Right atrium auricular region (tissue), 2 donors: ENCODE data around the gene MSRB3. TPM values are rescaled to one million over a fixed set of nuclear protein-coding genes. Genes with fewer than 3 reads are reported as not detected.
"Not testable (repeated sequence)": the region's sequence is repeated elsewhere in the genome, so short reads cannot be mapped to it uniquely, and the experiment has no call there.

Experiments used
- DNase-seq: peaks from one replicate; pipeline ENCODE4 v3.0.0-alpha.2; 2019; ENCODE audit warnings: low spot score
- H3K27ac ChIP-seq, 2 donors: fragments of 200-600 bp; sonication (generic); 1 replicate in 1 of 2; 2 replicates in 1 of 2; pipeline ENCODE4 v1.5.1; 2016 to 2019
- H3K27me3 ChIP-seq, 2 donors: fragments of 200-600 bp; sonication (generic); one replicate each; pipeline versions ENCODE4 v1.5.1 to v1.6.0; 2017 to 2019
- H3K36me3 ChIP-seq: fragments of 200-600 bp; sonication (generic); one replicate; pipeline ENCODE4 v1.5.1; 2016
- H3K4me1 ChIP-seq, 2 donors: fragments of 200-600 bp; sonication (generic); one replicate each; pipeline versions ENCODE4 v1.5.1 to v1.6.0; 2017 to 2019
- H3K4me3 ChIP-seq, 2 donors: fragments of 200-600 bp; sonication (generic); 1 replicate in 1 of 2; 2 replicates in 1 of 2; pipeline ENCODE4 v1.5.1; 2017 to 2019; ENCODE audit warnings: mild to moderate bottlenecking in 1 of 2, moderate library complexity in 1 of 2
- H3K9me3 ChIP-seq, 2 donors: fragments of 200-600 bp; sonication (generic); one replicate each; pipeline ENCODE4 v1.5.1; 2019
- total RNA-seq, 2 donors: library from RNA; depleted of rRNA; stranded (reverse); fragments of >200 nt; gene quantifications; one replicate each; pipeline ENCODE4 v1.1.0, GENCODE V29; 2016
- TF ChIP-seq, protein P1 (sequence below), 2 donors: fragments of 200-600 bp; sonication (generic); IDR thresholded peaks; one replicate each; pipeline ENCODE4 v1.5.1; 2019; ENCODE audit warnings: antibody characterized with exemption in 2 of 2

MSRB3 gene
- total RNA-seq, 2 donors from 2014 or later, result 98.3 to 108 TPM

DNA sequence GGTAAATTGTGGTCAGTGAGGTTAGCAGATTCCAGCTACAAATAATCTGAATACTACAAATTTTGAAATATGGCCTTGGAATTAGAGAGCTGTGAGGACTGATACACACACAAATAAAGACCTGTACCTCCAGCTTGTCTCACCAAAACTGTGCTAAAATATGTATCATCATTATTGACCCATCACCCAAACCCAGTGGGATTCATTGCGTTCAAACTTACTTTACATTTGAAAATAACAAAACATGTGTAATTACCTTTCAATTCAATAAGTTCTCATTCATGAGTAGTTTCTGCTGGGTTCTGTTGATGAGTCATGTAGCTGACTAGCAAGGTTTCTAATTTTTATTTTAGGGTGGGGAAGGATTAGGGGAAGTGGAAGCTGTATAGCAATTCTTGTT, 170.9 kb downstream of the MSRB3 start:
- TF ChIP-seq, protein P1, sequence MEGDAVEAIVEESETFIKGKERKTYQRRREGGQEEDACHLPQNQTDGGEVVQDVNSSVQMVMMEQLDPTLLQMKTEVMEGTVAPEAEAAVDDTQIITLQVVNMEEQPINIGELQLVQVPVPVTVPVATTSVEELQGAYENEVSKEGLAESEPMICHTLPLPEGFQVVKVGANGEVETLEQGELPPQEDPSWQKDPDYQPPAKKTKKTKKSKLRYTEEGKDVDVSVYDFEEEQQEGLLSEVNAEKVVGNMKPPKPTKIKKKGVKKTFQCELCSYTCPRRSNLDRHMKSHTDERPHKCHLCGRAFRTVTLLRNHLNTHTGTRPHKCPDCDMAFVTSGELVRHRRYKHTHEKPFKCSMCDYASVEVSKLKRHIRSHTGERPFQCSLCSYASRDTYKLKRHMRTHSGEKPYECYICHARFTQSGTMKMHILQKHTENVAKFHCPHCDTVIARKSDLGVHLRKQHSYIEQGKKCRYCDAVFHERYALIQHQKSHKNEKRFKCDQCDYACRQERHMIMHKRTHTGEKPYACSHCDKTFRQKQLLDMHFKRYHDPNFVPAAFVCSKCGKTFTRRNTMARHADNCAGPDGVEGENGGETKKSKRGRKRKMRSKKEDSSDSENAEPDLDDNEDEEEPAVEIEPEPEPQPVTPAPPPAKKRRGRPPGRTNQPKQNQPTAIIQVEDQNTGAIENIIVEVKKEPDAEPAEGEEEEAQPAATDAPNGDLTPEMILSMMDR (IDR thresholded peaks at IDR 0.05), result no peak
- H3K4me1 ChIP-seq, result peaks cover 0 to 18% of the 10 kb centered on the region in 2 donors
- no peak for DNase-seq
- no peak overlapping the region for H3K27ac ChIP-seq
- no peak overlapping the region for H3K4me3 ChIP-seq
- H3K36me3 ChIP-seq, result peaks cover 3% of the 10 kb centered on the region
- H3K9me3 ChIP-seq, result no peaks in the 10 kb centered on the region
- H3K27me3 ChIP-seq, result no peaks in the 10 kb centered on the region

- no peak overlapping the region for H3K4me3 ChIP-seq
- TF ChIP-seq, protein P1 (IDR thresholded peaks at IDR 0.05), result no peak
Observed at GRCh38 chr12:65450625-65451024, 172.1 kb downstream of the MSRB3 start.

DNA sequence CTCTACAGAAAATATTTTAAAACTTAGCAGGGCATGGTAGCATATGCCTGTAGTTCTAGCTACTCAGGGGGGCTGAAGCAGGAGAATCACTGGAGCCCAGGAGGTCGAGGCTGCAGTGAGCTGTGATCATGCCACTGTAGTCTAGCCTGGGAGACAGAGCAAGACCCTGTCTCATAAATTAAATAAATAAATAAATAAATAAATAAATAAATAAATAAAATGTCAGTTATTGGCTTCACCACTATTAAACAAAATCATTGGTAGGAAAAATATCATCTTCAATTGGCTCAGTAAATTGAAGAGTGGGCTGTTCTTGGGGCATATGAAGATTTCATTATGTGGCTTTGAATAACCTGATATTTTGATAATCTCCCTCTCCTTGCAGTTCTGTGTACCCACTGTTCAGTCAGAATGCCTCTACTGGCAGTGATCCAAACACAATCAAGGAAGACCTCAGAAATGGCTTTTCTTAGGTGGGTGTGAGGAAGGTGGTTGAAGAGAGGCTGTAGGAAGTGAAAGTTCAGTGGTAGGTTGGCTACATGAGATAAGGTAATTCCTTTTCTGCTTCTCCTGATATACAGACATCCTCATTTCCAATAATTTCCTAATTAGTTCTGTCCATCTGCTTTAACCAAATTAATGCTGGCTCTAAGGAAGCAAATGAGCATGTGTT, 175.8 kb downstream of the MSRB3 start:
- Histone ChIP-seq H3K27me3 (no peaks in the 10 kb centered on the region), H3K36me3 (peaks cover 11% of the 10 kb centered on the region), H3K4me3 (no peak overlapping the region), H3K9me3 (no peaks in the 10 kb centered on the region), H3K27ac (no peak overlapping the region), H3K4me1 (peaks cover 0 to 16% of the 10 kb centered on the region in 2 donors)
- TF ChIP-seq, protein P1 (IDR thresholded peaks at IDR 0.05), result no peak
- DNase-seq, result no peak

More at GRCh38 chr12:65450625-65451024, 172.1 kb downstream of the MSRB3 start:
- H3K9me3 ChIP-seq, result no peaks in the 10 kb centered on the region
- peaks cover 10% of the 10 kb centered on the region for H3K36me3 ChIP-seq
- no peaks in the 10 kb centered on the region for H3K27me3 ChIP-seq
- H3K4me1 ChIP-seq, result peaks cover 0 to 18% of the 10 kb centered on the region in 2 donors
- no peak for DNase-seq
- no peak overlapping the region for H3K27ac ChIP-seq

DNA sequence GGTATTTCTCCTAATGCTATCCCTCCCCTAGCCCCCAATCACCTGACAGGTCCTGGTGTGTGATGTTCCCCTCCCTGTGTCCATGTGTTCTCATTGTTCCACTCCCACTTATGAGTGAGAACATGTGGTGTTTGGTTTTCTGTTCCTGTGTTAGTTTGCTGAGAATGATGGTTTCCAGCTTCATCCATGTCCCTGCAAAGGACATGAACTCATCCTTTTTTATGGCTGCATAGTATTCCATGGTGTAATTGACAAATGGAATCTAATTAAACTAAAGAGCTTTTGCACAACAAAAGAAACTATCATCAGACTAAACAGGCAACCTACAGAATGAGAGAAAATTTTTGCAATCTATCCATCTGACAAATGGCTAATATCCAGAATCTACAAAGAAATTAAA, 178.9 kb downstream of the MSRB3 start:
- not testable (repeated sequence) for H3K9me3 ChIP-seq, H3K4me3 ChIP-seq, H3K27ac ChIP-seq, DNase-seq, H3K27me3 ChIP-seq, H3K4me1 ChIP-seq
- peaks cover 22% of the 10 kb centered on the region for H3K36me3 ChIP-seq

DNA sequence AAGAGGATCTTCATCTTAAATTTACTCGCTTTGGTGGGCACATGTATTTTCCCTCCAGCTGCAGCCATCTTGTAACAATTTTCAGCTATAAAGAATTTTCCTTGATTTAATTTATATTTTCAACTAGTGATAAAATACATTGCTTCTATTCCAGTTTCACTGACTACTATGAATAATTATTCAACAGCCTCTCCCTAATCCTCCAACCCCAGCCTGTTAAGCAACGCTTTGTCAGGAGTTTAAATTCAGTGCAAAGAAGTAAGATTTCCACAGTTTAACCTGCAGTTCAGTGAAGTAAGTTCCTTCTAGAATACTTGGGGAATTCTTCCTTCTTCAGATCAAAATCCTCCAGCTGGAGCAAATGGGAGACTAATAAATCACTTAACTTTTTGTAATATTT, 180.2 kb downstream of the MSRB3 start:
- Histone ChIP-seq H3K27ac (no peak overlapping the region), H3K4me3 (no peak overlapping the region), H3K4me1 (no peaks in the 10 kb centered on the region), H3K9me3 (no peaks in the 10 kb centered on the region), H3K36me3 (peaks cover 34% of the 10 kb centered on the region), H3K27me3 (no peaks in the 10 kb centered on the region)
- DNase-seq, result no peak
- TF ChIP-seq, protein P1 (IDR thresholded peaks at IDR 0.05), result no peak

- Histone ChIP-seq H3K27me3 (no peaks in the 10 kb centered on the region), H3K36me3 (peaks cover 35% of the 10 kb centered on the region), H3K9me3 (no peaks in the 10 kb centered on the region), H3K27ac (no peak overlapping the region), H3K4me3 (no peak overlapping the region), H3K4me1 (no peaks in the 10 kb centered on the region)
- no peak for DNase-seq
- TF ChIP-seq, protein P1 (IDR thresholded peaks at IDR 0.05), result no peak
Observed at GRCh38 chr12:65459545-65459944, 181.1 kb downstream of the MSRB3 start.
